HCEC 1CT (cell line): ENCODE results near the gene C3orf22.

ENCODE experiments used
- DNase-seq: peaks from one replicate; pipeline ENCODE4 v3.0.0-alpha.2; 2017

C3orf22 gene

GRCh38 chr3:126527006-126527405, 31.7 kb downstream of the C3orf22 start:
- DNase-seq = no peak

GRCh38 chr3:126526668-126527005, 32.1 kb downstream of the C3orf22 start:
- DNase-seq = no peak

GRCh38 chr3:126525853-126526667, 32.7 kb downstream of the C3orf22 start:
- no peak for DNase-seq

- no peak for DNase-seq
These were observed 33.5 kb downstream of the C3orf22 start for GRCh38 chr3:126525091-126525852.

GRCh38 chr3:126524429-126524988, 34.2 kb downstream of the C3orf22 start:
- DNase-seq = no peak

- no peak for DNase-seq
These were observed 34.8 kb downstream of the C3orf22 start, which contains the start of gene CHST13 for GRCh38 chr3:126523745-126524428. CHST13 (plus strand) TSS chr3:126524155; CDS start chr3:126524333, 178 bp downstream.

- peak; percentile 12 for DNase-seq
These were observed 36.4 kb downstream of the C3orf22 start for GRCh38 chr3:126522363-126522788.

GRCh38 chr3:126521122-126521891, 37.4 kb downstream of the C3orf22 start:
- DNase-seq = no peak

- DNase-seq = no peak
These were observed 39.0 kb downstream of the C3orf22 start for GRCh38 chr3:126519506-126520455.

- no peak for DNase-seq
These were observed 40.0 kb downstream of the C3orf22 start for GRCh38 chr3:126518779-126519177.

- no peak for DNase-seq
These were observed 40.5 kb downstream of the C3orf22 start for GRCh38 chr3:126517986-126518778.

- DNase-seq = no peak
These were observed 41.3 kb downstream of the C3orf22 start, which contains the start of gene UROC1 for GRCh38 chr3:126517291-126517951. UROC1 (minus strand) TSS chr3:126517773; CDS start chr3:126517719, 54 bp downstream.

- DNase-seq = no peak
These were observed 41.8 kb downstream of the C3orf22 start for GRCh38 chr3:126516936-126517290.

- DNase-seq = no peak
These were observed 42.4 kb downstream of the C3orf22 start for GRCh38 chr3:126516152-126516935.

- no peak for DNase-seq
These were observed 43.5 kb downstream of the C3orf22 start for GRCh38 chr3:126515066-126515706.

- DNase-seq = no peak
These were observed 44.6 kb downstream of the C3orf22 start for GRCh38 chr3:126514161-126514560.

- no peak for DNase-seq
These were observed 45.6 kb downstream of the C3orf22 start for GRCh38 chr3:126512916-126513650.

- DNase-seq = no peak
These were observed 46.7 kb downstream of the C3orf22 start for GRCh38 chr3:126512026-126512425.
